CD4-positive, alpha-beta T cell treated with Interleukin-10 for 1 hour (primary cell): ENCODE results near the gene TSPAN8.
"Not testable (repeated sequence)": the region's sequence is repeated elsewhere in the genome, so short reads cannot be mapped to it uniquely, and the experiment has no call there.

Experiments
- DNase-seq: peaks from one replicate; pipeline ENCODE4 v3.0.0-alpha.2; 2020

The TSPAN8 gene

GRCh38 chr12:71124835-71125460, 32.9 kb downstream of the TSPAN8 start:
- DNase-seq = no peak

GRCh38 chr12:71113148-71113547, 44.7 kb downstream of the TSPAN8 start:
- DNase-seq = not testable (repeated sequence)

- DNase-seq = no peak
Observed at GRCh38 chr12:71109834-71110233, 48.0 kb downstream of the TSPAN8 start.

GRCh38 chr12:71108355-71108754, 49.4 kb downstream of the TSPAN8 start:
- no peak for DNase-seq

- DNase-seq = no peak
Observed at GRCh38 chr12:71107936-71108335, 49.9 kb downstream of the TSPAN8 start.

GRCh38 chr12:71105956-71106355, 51.8 kb downstream of the TSPAN8 start:
- DNase-seq = no peak

GRCh38 chr12:71092290-71092689, 65.5 kb downstream of the TSPAN8 start:
- no peak for DNase-seq

- DNase-seq = no peak
Observed at GRCh38 chr12:71090971-71091370, 66.8 kb downstream of the TSPAN8 start.

- no peak for DNase-seq
Observed at GRCh38 chr12:71085575-71085974, 72.2 kb downstream of the TSPAN8 start.

GRCh38 chr12:71075743-71076142, 82.1 kb downstream of the TSPAN8 start:
- no peak for DNase-seq
